GM13976 (cell line): ENCODE data around the gene VANGL1.

Experiments used
- DNase-seq: peaks from one replicate; pipeline ENCODE4 v3.0.0; 2012; ENCODE audit warnings: low spot score
- CTCF ChIP-seq: IDR thresholded peaks from 2 replicates; pipeline ENCODE4 v1.5.1; 2012; ENCODE audit warnings: borderline replicate concordance, mild to moderate bottlenecking; ENCODE audit not compliant: insufficient read depth; ENCODE audit errors: extremely low read depth, missing control alignments, control extremely low read depth
- in situ Hi-C: fragments of 300-500 bp; cut with MboI; formaldehyde crosslinking; loops from one replicate; pipeline ENCODE4 v1.12.0; 2022; ENCODE audit warnings: low sequenced_read_pairs, mixed read lengths, inconsistent platforms; ENCODE audit not compliant: unreplicated experiment

Gene VANGL1

GRCh38 chr1:115732316-115732715 is 90.5 kb downstream of the VANGL1 start:
- in situ Hi-C loops = no loop called here
- no peak for DNase-seq
- TF ChIP-seq CTCF = no peak

DNA sequence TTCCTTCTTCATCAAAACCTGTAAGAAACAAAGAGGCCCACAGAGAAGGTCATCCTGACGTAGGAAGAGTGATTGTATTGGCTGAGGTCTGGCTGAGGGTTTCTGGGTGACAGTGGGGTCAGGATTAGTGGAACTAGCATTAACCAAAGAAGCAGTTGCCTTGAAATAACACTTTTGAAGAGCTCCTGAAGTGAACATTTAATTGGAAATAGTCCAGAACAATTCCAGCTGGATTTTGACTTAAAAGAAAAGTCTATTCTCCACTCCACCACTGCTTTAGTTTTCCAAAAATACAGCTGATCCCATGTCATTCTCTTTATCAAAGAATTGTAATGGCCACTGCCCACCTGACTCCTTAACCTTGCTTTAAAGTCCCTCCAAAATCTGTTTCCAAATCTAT is 99.0 kb downstream of the VANGL1 start:
- DNase-seq = no peak
- TF ChIP-seq CTCF = no peak
- in situ Hi-C loops = no loop called here

GRCh38 chr1:115744646-115745275 is 103.0 kb downstream of the VANGL1 start:
- no peak for DNase-seq
- TF ChIP-seq CTCF = no peak
- in situ Hi-C loops = no loop called here

- in situ Hi-C loops = no loop called here
- TF ChIP-seq CTCF = no peak
- DNase-seq = no peak
Measured at GRCh38 chr1:115746021-115746690, 104.4 kb downstream of the VANGL1 start.
